ENCODE results near the gene THBS2.
"Not testable (repeated sequence)": the region's sequence is repeated elsewhere in the genome, so short reads cannot be mapped to it uniquely, and the experiment has no call there.

THBS2 gene

GRCh38 chr6:169253337-169254238, at the start of gene THBS2:
Gene THBS2, minus strand, starts transcription at chr6:169253846. Its CDS starts 3,062 bp downstream, at chr6:169250784.
- DNase-seq (ENCODE audit: low read depth), result peak; percentile 91

- no peak for DNase-seq (ENCODE audit: low read depth)
Observed at GRCh38 chr6:169302716-169303115, 49.1 kb upstream of the THBS2 start.

GRCh38 chr6:169302255-169302654, 48.6 kb upstream of the THBS2 start:
- no peak for DNase-seq (ENCODE audit: low read depth)

- no peak for DNase-seq (ENCODE audit: low read depth)
Observed at GRCh38 chr6:169300916-169301315, 47.3 kb upstream of the THBS2 start.

GRCh38 chr6:169298626-169299025, 45.0 kb upstream of the THBS2 start:
- not testable (repeated sequence) for DNase-seq (ENCODE audit: low read depth)

GRCh38 chr6:169296622-169297021, 43.0 kb upstream of the THBS2 start:
- DNase-seq (ENCODE audit: low read depth), result no peak

GRCh38 chr6:169296170-169296569, 42.5 kb upstream of the THBS2 start:
- no peak for DNase-seq (ENCODE audit: low read depth)

GRCh38 chr6:169293196-169293595, 39.5 kb upstream of the THBS2 start:
- no peak for DNase-seq (ENCODE audit: low read depth)

- DNase-seq (ENCODE audit: low read depth), result peak; percentile 88
Observed at GRCh38 chr6:169292338-169293124, 38.9 kb upstream of the THBS2 start.

- DNase-seq (ENCODE audit: low read depth), result no peak
Observed at GRCh38 chr6:169291646-169292337, 38.1 kb upstream of the THBS2 start.

GRCh38 chr6:169291148-169291547, 37.5 kb upstream of the THBS2 start:
- DNase-seq (ENCODE audit: low read depth), result no peak

- DNase-seq (ENCODE audit: low read depth), result no peak
Observed at GRCh38 chr6:169289619-169290339, 36.1 kb upstream of the THBS2 start.

GRCh38 chr6:169289257-169289618, 35.6 kb upstream of the THBS2 start:
- DNase-seq (ENCODE audit: low read depth), result no peak

- no peak for DNase-seq (ENCODE audit: low read depth)
Observed at GRCh38 chr6:169288591-169288990, 34.9 kb upstream of the THBS2 start.

GRCh38 chr6:169287675-169288074, 34.0 kb upstream of the THBS2 start:
- DNase-seq (ENCODE audit: low read depth), result no peak

GRCh38 chr6:169286961-169287360, 33.3 kb upstream of the THBS2 start:
- DNase-seq (ENCODE audit: low read depth), result no peak

- no peak for DNase-seq (ENCODE audit: low read depth)
Observed at GRCh38 chr6:169285165-169285564, 31.5 kb upstream of the THBS2 start.

GRCh38 chr6:169283924-169284323, 30.3 kb upstream of the THBS2 start:
- no peak for DNase-seq (ENCODE audit: low read depth)

- DNase-seq (ENCODE audit: low read depth), result no peak
Observed at GRCh38 chr6:169282043-169282442, 28.4 kb upstream of the THBS2 start.

GRCh38 chr6:169277619-169278018, 24.0 kb upstream of the THBS2 start:
- DNase-seq (ENCODE audit: low read depth), result no peak

GRCh38 chr6:169274781-169275180, 21.1 kb upstream of the THBS2 start:
- no peak for DNase-seq (ENCODE audit: low read depth)

GRCh38 chr6:169273511-169273910, 19.9 kb upstream of the THBS2 start:
- no peak for DNase-seq (ENCODE audit: low read depth)

All from GM04503 (cell line).